Suprapubic skin (tissue), 4 donors: Measurements from ENCODE around the gene CACNG4. TPM values are rescaled to one million over a fixed set of nuclear protein-coding genes. Genes with fewer than 3 reads are reported as not detected.

Source experiments
- DNase-seq, 2 donors: peaks; one replicate each; pipeline ENCODE4 v3.0.0-alpha.2; 2019; ENCODE audit warnings: low spot score in 2 of 2
- H3K27ac ChIP-seq: fragments of 200-600 bp; sonication (generic); one replicate; pipeline ENCODE4 v1.5.1; 2019
- H3K27me3 ChIP-seq: fragments of 200-600 bp; sonication (generic); one replicate; pipeline ENCODE4 v1.5.1; 2019
- H3K36me3 ChIP-seq: fragments of 200-600 bp; sonication (generic); one replicate; pipeline ENCODE4 v1.5.1; 2019
- H3K4me1 ChIP-seq: fragments of 200-600 bp; sonication (generic); one replicate; pipeline ENCODE4 v1.5.1; 2019
- H3K4me3 ChIP-seq: fragments of 200-600 bp; sonication (generic); one replicate; pipeline ENCODE4 v1.5.1; 2019; ENCODE audit warnings: mild to moderate bottlenecking
- H3K9me3 ChIP-seq: fragments of 200-600 bp; sonication (generic); one replicate; pipeline ENCODE4 v1.5.1; 2019
- EP300 ChIP-seq: sonication (generic); formaldehyde crosslinking; IDR thresholded peaks from one replicate; pipeline ENCODE4 v1.6.1; 2017; ENCODE audit warnings: antibody characterized with exemption
- POLR2A ChIP-seq, 2 donors: fragments of 450-650 bp; IDR thresholded peaks; one replicate each; pipeline ENCODE4 v1.6.1; 2017; ENCODE audit warnings: antibody characterized with exemption in 2 of 2, mild to moderate bottlenecking in 2 of 2, moderate library complexity in 2 of 2
- POLR2AphosphoS5 ChIP-seq, 3 donors: sonication (generic); formaldehyde crosslinking; IDR thresholded peaks; one replicate each; pipeline ENCODE4 v1.6.1; 2017; ENCODE audit warnings: antibody characterized with exemption in 3 of 3
- WGBS: methylation state at CpG from one replicate; pipeline ENCODE4 v1.1.5; 2018; 5-methylcytosine and 5-hydroxymethylcytosine counted together
- total RNA-seq, 4 donors: library from RNA; depleted of rRNA; stranded (reverse); fragments of >200 nt; gene quantifications; one replicate each; pipeline ENCODE4 v1.1.0, GENCODE V29; 2016
- TF ChIP-seq, protein P1 (sequence below), 2 donors: fragments of 200-600 bp in 1 of 2; fragments of 450-650 bp in 1 of 2; sonication (generic) in 1 of 2; IDR thresholded peaks; one replicate each; pipeline ENCODE4 v1.5.1; 2016 to 2019; ENCODE audit warnings: antibody characterized with exemption in 2 of 2, mild to moderate bottlenecking in 1 of 2, moderate library complexity in 1 of 2

Gene CACNG4
- total RNA-seq, 4 donors from 2014 or later: 0.49 to 0.68 (median 0.51) TPM; not detected in 1

DNA sequence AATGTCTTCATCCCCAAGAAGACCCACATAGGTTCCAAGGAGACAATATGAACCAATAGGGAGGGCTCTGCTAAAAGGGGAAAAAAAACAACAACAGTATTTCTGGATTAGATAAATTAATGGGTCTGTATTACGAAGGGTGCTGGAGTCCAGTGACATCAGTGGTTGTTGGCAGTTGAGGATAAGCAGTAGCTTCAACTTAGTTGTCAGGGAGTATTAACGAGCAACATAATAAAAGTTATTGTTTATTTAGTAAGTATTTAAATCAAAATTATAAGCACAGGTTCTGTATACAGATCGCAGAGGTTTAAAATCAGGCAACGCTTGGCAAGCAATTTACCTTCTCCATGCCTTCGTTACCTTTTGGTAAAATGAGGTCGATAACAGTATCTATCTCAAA, 7.6 kb upstream of the CACNG4 start:
- H3K36me3 ChIP-seq: no peaks in the 10 kb centered on the region
- 92% methylated on average over 6 of the region's 6 CpGs for WGBS
- H3K9me3 ChIP-seq: no peaks in the 10 kb centered on the region
- no peak for DNase-seq
- no peak overlapping the region for H3K4me3 ChIP-seq
- no peak overlapping the region for H3K27ac ChIP-seq
- peaks cover 26% of the 10 kb centered on the region for H3K27me3 ChIP-seq
- peaks cover 12% of the 10 kb centered on the region for H3K4me1 ChIP-seq
- TF ChIP-seq EP300: no peak
- TF ChIP-seq POLR2A (IDR thresholded peaks at IDR 0.05): no peak
- no peak for TF ChIP-seq POLR2AphosphoS5 (IDR thresholded peaks at IDR 0.05)
- TF ChIP-seq, protein P1, sequence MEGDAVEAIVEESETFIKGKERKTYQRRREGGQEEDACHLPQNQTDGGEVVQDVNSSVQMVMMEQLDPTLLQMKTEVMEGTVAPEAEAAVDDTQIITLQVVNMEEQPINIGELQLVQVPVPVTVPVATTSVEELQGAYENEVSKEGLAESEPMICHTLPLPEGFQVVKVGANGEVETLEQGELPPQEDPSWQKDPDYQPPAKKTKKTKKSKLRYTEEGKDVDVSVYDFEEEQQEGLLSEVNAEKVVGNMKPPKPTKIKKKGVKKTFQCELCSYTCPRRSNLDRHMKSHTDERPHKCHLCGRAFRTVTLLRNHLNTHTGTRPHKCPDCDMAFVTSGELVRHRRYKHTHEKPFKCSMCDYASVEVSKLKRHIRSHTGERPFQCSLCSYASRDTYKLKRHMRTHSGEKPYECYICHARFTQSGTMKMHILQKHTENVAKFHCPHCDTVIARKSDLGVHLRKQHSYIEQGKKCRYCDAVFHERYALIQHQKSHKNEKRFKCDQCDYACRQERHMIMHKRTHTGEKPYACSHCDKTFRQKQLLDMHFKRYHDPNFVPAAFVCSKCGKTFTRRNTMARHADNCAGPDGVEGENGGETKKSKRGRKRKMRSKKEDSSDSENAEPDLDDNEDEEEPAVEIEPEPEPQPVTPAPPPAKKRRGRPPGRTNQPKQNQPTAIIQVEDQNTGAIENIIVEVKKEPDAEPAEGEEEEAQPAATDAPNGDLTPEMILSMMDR (IDR thresholded peaks at IDR 0.05): no peak

DNA sequence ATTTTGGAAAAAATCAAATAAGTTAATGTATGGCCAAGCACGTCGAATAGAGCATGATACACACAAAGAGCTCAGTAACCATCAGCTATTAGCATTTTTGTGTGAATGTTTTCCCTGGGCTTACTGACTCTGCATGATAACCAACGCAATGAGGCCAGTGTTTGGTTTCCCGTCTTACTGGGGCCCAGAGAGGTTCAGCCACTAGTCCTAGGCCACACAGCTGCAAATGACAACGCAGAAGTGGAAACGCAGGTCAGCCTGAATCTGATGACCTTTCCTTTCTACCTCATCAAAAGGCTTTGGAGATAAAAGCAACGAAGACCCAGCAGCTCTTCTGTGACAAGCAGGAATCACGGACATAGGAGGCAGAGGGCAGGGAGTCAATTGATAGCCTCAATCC, 7.2 kb upstream of the CACNG4 start:
- H3K4me1 ChIP-seq: peaks cover 8% of the 10 kb centered on the region
- peaks cover 30% of the 10 kb centered on the region for H3K27me3 ChIP-seq
- H3K27ac ChIP-seq: no peak overlapping the region
- no peaks in the 10 kb centered on the region for H3K36me3 ChIP-seq
- DNase-seq: no peak
- no peak for TF ChIP-seq POLR2A (IDR thresholded peaks at IDR 0.05)
- TF ChIP-seq, protein P1 (IDR thresholded peaks at IDR 0.05): no peak
- TF ChIP-seq EP300: no peak
- TF ChIP-seq POLR2AphosphoS5 (IDR thresholded peaks at IDR 0.05): no peak
- WGBS: 81% methylated on average over 8 of the region's 8 CpGs
- H3K9me3 ChIP-seq: no peaks in the 10 kb centered on the region
- H3K4me3 ChIP-seq: no peak overlapping the region

DNA sequence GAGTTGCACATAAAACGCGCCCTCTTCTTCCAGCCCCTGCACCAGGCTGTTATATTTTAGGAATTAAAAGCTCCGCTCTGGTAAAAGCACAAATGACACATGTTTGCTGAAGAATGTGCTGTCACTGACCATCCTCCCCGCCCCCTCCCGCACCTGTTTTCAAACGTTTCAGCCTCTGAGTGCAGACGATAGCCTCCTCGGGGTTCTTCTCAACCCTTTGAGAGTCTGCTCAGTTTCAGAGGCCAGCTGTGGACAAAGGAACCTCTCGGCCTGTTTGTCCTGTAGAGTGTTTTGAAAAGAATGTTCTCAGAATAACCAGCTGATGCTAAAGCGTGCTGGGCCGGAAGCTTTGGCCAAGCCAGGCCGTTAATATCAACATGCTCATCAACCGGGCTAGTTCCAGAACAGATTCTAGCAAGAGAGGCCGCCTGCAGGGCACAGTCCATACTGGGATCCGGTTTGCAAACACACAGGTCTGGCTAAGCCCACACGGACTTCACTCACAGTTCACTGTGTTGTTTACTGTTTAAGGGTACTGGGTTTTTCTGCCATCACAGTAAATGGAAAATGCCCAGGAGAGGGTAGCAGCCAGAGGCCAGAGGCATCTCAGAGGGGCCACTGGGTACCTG, 6.4 kb upstream of the CACNG4 start:
- Histone ChIP-seq H3K36me3 (no peaks in the 10 kb centered on the region), H3K27me3 (peaks cover 38% of the 10 kb centered on the region), H3K27ac (no peak overlapping the region), H3K4me3 (no peak overlapping the region), H3K4me1 (peaks cover under 1% of the 10 kb centered on the region), H3K9me3 (no peaks in the 10 kb centered on the region)
- no peak for DNase-seq
- TF ChIP-seq, protein P1 (IDR thresholded peaks at IDR 0.05): no peak
- TF ChIP-seq POLR2A (IDR thresholded peaks at IDR 0.05) (no peak), EP300 (no peak), POLR2AphosphoS5 (IDR thresholded peaks at IDR 0.05) (no peak)
- WGBS: 65% methylated on average over 16 of the region's 16 CpGs

DNA sequence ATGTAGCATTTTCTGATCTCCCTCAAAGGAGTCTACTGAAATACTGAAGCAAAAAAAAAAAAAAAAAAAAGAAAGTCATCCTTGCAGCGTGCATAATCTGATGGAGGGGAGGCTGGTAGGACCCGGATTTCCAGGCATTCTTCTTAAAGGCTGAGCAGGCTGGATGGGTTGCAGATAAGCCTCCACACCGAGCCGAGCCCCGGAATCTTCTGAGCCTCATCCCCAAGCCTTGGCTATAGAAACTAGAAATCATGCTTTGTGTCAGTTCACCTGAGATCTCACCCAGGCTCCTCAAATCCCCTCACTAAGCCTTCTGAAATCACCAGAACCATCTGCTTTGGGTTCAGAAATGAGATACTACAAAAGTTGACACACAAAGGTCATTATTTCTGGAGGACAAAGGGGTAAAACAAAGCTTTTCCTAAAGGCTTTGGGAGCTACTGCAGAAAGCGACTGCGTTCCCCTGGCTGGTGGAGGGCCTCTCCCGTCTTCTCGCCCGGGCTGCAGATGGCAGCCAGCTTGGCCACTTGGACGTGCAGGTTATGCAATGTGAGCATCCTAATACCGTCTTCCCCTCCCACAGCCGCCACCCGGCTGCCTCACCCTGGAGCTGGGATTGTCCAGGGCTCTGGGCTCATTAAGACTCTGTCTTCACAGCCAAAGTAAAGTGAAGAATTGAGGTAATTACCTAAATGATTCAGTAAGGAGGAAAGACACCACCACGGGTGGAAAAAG, 4.7 kb upstream of the CACNG4 start:
- H3K4me1 ChIP-seq: peaks cover 8% of the 10 kb centered on the region
- TF ChIP-seq, protein P1 (IDR thresholded peaks at IDR 0.05): no peak
- TF ChIP-seq POLR2A (IDR thresholded peaks at IDR 0.05) (no peak), POLR2AphosphoS5 (IDR thresholded peaks at IDR 0.05) (no peak), EP300 (no peak)
- H3K4me3 ChIP-seq: no peak overlapping the region
- H3K27me3 ChIP-seq: peaks cover 53% of the 10 kb centered on the region
- 60% methylated on average over 15 of the region's 15 CpGs for WGBS
- DNase-seq: no peak
- H3K27ac ChIP-seq: no peak overlapping the region
- H3K36me3 ChIP-seq: no peaks in the 10 kb centered on the region
- no peaks in the 10 kb centered on the region for H3K9me3 ChIP-seq

DNA sequence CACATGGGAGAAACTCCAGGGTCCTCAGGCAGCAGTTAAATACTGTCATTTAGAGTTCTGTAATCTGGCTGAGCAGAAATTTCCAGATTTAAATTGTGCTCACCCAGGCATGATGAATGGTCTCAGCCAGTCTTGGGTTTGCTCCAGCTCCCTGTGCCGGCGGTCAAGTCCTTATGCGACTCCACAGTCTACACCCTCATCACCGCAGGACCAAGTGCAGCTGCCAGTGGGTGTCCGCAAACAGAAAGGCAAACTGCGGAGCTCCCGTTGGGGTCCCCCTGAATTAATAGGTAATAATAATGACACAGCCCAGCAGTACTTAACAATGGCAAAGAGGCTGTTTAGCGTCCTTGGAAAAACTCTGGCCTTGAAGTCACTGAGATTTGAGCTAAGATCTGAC, 3.9 kb upstream of the CACNG4 start:
- Histone ChIP-seq H3K36me3 (no peaks in the 10 kb centered on the region), H3K27me3 (peaks cover 61% of the 10 kb centered on the region), H3K4me1 (peaks cover 16% of the 10 kb centered on the region), H3K9me3 (no peaks in the 10 kb centered on the region), H3K27ac (no peak overlapping the region), H3K4me3 (no peak overlapping the region)
- no peak for TF ChIP-seq EP300
- TF ChIP-seq POLR2A (IDR thresholded peaks at IDR 0.05): no peak
- no peak for TF ChIP-seq POLR2AphosphoS5 (IDR thresholded peaks at IDR 0.05)
- TF ChIP-seq, protein P1 (IDR thresholded peaks at IDR 0.05): no peak
- 76% methylated on average over 2 of the region's 8 CpGs for WGBS
- DNase-seq: no peak
